Right ventricle myocardium superior (tissue), 1 donor: Measurements from ENCODE around the gene MGAT1. TPM values are rescaled to one million over a fixed set of nuclear protein-coding genes. Genes with fewer than 3 reads are reported as not detected.

ENCODE experiments used
- ATAC-seq: fragments of 200-7000 bp; cut with Tn5 transposase; one replicate; pipeline ENCODE4 v1.9.1; 2020; ENCODE audit warnings: mild to moderate bottlenecking; ENCODE audit not compliant: poor library complexity
- DNase-seq: peaks from one replicate; pipeline ENCODE4 v3.0.0-alpha.2; 2020
- intact Hi-C: fragments of 100-400 bp; cut with DNase I; formaldehyde crosslinking; loops from one replicate; pipeline ENCODE4 v1.11.2; 2022
- total RNA-seq: library from RNA; stranded (reverse); fragmentation: NEBNext Ultra II Directional; extraction: Animal tissue kit (Norgen Biotek cat#: 25700); gene quantifications from one replicate; pipeline ENCODE4 v1.2.1, GENCODE V29; 2021
- donor health status: DM: no; HTN: yes; CAD: no; lungs with severe emphysema.

MGAT1 gene
- total RNA-seq, 1 donor from 2014 or later, result 66.2 TPM

DNA sequence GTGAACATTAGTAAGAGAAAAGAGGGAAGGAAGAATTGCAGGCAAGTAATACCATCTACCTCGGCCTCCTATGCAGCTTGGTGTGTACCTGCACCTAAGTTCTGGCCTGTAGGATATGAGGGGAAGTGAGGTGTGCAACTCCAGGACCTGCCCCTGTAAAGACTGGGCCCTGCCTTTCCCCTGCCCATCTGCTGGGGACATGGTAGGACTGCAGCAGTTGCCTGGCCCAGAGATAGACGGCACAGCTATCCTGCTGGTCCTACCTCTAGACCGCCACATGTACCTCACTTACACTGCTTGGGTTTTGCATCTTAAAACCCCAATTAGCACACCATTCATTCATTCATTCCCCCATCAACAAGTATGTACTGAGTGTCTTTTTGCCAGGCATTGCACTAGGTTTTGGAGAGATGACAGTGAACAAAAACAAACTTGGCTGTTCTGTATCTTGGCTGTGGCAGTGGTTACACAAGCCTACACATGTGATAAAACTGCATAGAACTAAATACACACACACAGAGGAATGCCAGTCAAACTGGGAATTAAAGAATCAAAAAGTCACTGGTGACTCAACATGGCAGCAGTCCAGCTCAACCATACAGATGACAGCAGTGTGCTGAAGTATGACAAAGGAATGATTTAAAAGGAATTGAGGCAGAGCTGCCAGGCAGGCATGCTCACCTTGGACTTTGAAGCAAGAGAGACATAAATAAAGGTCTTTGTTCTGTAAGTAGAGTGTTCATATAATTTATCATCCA is 23.3 kb upstream of the MGAT1 start:
- ATAC-seq (peak; percentile 41), DNase-seq (no peak)

DNA sequence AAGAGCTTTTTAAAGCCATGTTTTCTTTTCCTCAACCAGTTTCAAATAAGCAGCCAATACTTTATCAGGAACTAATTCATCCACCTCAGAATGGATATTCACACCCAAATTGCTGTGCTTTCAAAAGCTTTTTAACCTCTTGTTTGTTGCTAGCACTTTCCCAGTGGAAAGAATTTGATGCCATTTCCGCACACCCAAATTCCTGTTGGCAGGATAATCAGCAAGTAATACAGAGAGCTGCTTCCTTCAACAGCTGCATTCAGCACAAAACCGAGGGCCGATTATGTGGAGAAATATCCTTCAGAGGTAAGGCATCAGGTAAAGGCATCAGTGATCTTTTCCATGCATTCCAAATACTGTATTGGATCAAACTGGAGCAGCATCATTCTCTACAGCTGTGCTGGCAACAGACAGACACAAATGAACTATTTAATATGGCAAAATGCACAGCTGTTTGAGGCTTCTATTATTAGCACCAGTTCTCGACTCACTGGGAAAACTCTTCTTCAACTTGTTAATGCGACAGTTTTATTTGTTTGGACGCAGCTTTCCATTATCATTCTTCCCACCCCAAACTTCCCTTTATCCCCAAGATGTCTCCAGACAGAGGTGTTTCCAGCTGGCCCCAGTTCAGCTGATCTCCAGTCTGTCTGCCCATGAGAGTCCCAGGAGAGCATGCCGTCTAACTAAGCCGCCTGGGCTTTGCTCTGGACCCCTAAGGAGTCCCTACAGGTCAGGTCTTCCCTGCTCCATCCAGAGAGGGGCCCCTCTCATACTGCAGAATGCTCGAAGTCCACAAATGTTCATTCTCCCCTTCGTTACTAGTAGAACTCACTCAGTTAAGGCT is 22.2 kb upstream of the MGAT1 start:
- intact Hi-C loops, result no loop called here
- DNase-seq (no peak), ATAC-seq (no peak)

More for the DNA sequence above, 23.3 kb upstream of the MGAT1 start:
- intact Hi-C loops, result no loop called here

DNA sequence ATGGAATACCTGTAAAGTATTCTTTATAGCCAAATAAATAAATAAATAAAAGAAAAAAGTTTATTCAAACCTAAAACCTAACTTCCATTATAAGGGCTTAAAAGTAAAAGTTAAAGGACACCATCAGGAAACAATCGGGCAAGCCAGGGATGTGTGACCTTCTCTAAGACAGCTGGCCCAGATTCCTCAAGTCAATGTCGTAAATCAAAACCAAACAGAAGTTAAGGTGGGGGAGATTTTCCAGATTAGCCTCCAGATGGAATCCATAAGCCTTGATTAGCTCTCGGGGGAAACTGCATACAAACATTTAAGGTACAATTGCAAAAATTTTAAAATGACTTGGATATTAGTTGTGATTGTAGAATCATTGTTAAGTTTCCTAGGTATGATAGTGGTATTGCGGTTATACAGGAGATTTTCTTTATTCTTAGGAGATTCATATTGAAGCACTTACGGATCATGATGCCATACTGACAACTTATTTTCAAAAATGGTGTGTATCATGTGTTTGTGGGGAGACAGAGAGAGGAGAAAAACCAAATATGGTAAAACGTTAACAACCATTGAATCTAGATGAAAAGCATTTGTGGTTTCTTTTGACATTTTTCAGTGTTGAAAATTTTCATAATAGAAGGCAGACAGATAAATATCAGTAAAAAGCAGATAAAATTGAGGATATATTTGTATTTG is 21.5 kb upstream of the MGAT1 start:
- ATAC-seq (no peak), DNase-seq (no peak)
- intact Hi-C loops, result no loop called here

DNA sequence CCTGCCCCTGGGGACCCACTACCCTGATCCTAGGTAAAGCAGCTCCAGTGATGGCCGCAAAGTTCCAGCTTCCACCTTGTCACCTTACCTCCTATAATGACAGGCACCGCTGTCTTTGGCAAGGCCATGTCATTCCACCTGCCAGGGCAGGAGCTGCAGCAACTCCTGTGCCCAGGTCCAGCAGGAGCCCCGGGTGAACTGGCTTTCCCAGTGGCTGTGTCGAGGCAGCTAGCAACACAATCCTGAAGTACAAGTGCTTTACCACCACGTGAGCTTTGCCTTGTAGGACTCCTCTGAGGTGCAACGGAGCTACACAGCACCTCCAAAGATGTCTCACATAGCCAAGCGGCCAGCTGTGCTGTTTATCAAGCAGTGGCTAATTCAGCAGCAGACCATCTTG is 20.7 kb upstream of the MGAT1 start:
- no peak for ATAC-seq
- intact Hi-C loops, result no loop called here
- DNase-seq, result no peak

DNA sequence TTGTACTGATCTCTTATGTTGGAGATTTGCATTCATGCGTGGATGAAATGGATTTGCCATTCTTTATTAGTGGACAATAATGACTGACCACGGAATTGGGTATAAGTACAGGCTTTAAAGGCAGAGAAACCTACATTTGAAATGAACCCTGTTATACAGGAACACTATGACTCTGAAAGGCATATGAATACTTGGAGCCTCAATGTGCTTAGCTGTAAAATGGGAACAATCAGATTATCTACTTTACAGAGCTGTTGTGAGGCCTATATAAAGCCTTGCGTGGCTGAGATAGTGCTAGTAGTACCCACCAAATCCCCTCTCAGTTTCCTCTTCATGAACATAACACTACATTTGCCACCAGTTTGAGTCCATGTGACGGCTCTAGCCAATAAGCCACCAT is 18.9 kb upstream of the MGAT1 start:
- ATAC-seq (no peak), DNase-seq (no peak)
- intact Hi-C loops, result no loop called here

DNA sequence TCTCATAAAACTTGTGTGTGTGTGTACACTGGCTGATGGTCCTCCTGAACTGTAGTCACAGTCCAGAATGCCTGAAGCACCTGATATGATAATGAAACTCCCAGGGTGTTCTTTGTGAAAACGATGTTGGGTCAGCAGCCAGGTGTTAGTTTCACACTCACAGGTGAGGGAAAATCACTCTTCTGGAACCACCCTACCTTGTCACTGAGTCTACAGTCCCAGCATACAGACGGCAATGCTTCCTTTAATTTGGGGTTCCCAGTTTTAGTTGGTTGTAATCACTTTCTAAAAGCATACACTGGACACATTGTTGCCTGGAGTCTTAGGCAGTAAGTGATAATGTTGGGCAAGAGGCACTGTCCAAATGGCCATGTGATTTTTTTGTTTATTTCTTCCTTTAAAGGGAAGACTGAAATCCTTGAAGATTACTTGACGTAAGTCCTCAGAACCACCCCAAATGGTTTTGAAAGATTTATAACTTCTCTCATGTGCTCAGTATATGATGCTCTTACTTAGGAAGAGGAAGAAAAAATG is 18.2 kb upstream of the MGAT1 start:
- ATAC-seq (peak; percentile 64), DNase-seq (no peak)
- intact Hi-C loops, result no loop called here

DNA sequence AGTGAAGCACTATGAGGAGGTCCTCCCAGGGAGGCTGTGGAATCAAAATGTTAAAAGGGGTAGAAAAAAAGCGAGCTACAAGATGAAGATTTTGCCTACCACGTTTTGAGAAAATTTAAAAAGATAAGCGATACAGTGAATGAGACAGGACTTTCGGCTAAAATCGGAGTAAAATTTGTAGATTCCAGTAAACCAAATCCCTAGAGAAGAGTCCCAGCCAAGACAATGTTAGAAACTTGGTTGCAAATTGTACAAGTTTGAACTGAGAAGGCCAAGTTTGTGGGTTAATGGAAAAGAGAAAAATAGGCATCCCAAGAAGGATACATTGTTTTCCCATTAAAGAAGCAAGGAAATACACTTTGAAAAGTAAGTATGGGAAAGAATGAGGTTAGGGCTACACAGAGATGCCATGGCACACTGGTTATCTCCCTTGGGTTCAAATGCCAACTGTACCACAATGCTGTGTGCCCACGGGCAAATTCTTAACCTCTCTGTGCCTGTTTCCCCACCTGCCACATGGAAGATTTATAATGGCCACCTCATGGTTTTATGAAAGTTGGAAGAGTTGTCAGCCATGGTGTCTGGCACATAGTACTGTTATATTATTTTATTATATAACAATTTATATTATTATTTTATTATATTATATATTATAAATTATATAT is 16.2 kb upstream of the MGAT1 start:
- intact Hi-C loops, result no loop called here
- no peak for ATAC-seq
- no peak for DNase-seq

DNA sequence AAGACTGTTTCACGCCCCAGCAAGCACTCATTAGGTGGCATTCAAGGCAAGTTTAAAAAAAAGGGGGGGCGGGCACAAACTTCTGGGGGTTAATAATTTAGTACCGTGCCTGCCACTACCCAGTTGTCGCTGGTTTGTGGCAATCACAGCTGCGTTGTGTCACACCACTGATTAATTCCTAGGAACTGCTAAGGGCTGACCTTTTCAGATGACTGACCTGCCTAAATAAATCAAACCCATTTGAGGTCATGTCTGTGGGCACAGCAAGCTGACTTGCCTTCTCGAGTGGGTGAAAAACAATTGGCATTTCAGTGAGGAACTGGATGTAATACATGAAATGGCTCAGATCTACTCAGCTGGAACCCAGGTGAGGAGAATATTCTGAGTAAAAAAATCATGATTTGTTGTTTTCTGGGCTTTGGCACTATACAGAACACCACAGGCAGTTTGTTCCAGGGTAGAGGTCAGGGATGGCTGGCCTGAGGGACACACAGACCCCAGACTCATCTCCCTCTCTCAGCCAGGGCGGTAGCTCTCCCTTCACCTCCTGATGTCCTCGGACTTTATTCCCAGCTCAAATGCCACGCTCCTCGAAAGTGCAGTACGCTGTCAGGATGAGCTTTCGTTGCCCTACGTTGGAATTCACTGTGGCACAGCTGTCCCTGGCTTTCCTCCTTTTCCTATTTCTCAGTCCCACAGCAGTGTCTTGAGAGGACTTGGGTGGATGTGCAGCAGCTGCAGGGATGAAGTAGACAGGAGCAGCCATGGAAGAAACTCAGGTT is 15.5 kb upstream of the MGAT1 start:
- intact Hi-C loops, result no loop called here
- no peak for ATAC-seq

DNA sequence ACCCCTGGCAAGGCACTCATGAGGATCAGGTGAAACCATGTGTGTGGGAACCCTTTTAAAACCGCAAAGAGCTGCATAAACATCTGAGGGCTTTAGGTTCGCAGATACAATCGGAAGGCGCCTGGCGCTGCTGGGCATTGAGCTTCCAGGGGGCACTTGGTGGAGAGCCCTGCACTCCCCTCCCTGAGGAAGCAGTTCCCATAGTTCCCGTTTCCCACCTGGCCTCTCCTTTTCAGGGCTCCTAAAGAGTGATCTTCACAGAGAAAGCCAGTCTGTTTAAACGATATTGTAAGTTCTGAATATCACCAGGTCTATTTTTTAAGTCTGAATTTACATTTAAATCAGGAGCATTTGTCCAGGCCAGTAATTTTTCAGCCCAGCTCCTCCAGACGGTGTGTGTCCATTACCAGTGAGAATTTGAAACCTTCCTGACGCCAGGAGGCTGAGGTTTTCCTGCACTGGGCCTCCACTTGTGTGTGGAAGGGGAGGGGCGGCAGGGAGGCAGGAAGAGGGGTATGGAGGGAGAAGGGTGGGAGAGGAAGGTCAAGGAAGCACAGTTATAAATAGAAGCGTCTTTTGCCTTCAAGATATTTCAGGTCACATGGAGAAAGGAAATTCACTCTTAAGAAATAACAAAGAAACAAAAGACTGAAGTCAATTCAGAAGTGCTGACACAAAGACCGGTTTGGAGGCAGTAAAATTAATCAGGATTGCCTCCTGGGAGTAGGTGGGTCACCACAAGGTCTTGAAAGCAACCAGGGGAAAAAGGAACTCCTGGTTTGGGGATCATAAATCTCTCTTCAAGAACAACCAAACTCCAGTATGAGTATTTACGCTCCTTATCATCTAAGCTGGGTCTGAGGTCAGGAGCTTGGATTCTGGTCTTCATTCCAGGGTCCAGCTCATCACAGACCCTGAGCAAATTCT is 14.3 kb upstream of the MGAT1 start:
- DNase-seq (no peak), ATAC-seq (peak; percentile 43)
- intact Hi-C loops, result no loop called here

More for the DNA sequence above, 15.5 kb upstream of the MGAT1 start:
- DNase-seq, result no peak

DNA sequence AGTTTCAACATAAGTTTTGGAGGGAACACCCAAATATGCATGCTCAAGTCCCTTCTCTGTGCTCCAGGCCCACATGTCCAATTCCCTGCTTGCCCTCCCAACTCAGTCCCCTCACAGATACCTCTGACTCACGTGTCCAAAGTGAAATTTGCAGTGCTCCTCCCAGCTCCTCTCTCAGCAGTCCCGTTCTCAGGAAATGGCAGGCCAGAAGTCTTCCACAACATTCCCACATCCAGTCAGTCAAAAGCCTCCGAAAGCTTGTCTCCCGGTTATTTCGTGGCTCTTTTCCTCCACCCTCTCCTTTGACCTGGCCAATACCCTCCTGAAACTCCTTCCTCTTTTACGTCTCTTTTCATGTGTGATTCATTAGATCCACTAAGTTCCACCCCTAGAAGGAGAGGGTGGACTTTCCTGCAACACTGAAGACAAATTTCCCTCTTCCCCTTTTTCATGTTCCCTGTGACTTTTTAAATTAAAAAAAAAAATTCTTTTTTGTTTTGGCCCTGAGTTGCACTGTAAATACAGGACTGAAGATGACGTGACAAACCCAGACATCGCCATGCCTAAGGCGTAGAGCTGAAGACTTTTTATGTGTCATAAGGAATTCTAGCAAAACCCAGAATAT is 12.8 kb upstream of the MGAT1 start:
- DNase-seq (no peak), ATAC-seq (no peak)
- intact Hi-C loops, result no loop called here

DNA sequence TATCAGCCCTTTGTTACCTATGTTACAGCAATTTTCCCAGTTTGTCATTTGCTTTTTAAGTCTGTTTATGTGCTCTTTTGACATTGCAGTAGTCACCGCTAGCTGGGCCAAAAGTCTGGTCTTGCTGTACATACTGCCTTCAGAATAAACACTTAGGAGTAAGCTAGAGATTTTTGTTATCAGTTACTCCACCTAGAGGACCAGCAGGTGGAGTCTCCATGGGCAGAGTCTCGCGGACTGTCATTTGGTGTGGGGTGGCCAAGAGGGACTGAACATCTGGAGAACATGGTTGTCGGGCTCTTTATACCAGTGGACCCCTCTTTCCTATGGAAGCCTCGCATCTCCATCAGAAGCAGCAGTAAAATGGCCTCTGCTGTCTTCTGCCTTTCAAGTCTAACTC is 10.8 kb upstream of the MGAT1 start:
- DNase-seq, result no peak
- intact Hi-C loops, result no loop called here
- no peak for ATAC-seq

DNA sequence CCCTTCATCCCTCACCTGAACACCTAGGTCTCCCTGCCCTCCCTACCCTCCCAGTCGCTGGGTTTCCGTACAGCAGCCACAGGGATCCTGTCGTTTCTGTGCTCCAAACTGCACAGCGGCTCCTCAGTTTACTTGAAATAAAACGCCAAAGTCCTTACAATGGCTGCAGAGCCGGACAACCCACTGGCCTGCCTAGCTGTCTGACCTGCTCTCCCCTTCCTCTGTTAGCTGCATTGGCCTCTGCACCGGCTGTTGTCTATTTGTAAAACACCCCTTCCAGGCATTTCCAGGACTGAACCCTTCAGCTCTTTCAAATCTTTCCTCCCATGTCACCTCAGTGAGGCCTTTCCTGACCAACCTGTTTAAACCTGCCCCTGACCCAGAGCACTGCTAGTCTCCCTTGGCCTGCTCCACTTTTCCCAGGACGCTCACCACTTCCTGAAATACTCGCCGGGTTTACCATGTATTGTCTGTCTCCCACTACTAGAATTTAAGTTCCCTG is 9.1 kb upstream of the MGAT1 start:
- no peak for DNase-seq
- intact Hi-C loops, result no loop called here
- no peak for ATAC-seq

DNA sequence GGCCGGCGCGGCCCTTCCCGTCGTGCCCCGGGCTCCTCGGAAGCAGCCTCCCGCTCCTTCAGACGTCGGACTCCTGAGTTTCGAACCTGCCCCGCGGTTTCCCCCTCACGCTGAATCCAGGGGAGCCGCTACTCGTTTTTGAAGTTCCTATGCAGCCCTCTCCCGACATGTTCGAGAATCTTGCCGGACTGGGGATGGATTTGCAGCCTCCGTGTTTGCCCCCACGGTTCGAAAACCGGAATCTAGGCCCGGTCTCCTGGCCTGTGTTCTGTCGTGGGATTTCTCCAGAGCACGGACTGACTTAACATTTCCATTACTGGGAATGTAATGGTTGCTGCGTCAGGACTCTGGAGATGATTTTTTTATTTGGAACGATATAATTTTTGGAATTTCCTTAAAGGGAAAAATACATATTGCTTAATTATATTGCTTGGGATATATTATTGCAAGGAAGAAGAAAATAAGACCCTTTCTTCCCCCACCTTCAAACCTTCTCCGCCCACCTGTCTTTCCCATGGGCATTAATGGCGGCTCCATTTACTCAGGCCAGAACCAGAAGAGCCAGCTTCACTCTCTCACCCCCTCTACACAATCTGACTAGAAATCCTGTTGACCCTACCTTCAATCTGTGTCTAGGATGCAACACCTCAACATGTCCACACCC is 8.5 kb upstream of the MGAT1 start:
- no peak for ATAC-seq
- intact Hi-C loops, result no loop called here

DNA sequence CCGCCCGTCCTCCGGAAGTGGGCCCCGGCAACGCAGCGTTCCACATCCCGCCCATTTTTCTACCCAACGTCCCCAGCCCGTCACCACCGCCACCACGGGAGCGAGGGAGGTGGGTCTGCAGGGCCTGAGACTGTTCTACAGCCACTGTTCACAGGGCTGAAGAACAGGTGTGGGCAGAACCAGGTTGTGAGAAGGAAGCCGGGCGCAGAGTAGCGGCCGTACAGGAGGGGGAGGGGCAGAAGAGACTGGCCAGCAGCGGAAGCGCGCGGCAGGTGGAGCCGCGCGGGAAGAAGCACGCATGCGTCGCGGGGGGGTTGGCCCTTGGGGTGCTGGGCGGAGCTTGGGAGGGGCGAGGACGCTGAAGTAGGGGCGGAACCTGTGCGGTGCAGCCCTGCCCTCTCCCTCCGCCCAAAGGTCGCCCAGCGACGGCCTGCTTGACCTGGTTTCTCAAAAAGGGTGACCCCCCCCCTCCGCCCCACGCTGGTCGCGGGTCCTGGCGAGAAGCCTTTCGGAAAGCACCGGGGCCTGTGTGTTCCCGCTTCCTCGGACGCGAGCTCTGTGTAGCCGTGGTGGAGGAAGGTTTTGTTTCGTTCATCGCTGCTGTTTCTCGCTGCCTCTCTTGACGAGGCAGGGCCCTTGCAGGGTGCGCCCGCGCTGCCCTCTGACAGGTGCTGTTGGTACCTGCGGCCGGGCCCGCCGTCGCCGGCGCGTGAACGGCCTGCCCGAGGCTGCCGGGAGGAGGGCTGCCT is 7.8 kb upstream of the MGAT1 start:
- ATAC-seq (peak; percentile 96), DNase-seq (peak; percentile 98)
- intact Hi-C loops, result no loop called here

More for the DNA sequence above, 8.5 kb upstream of the MGAT1 start:
- DNase-seq, result peak; percentile 80
